Endothelial cell of umbilical vein (primary cell): ENCODE measurements around the gene NT5M. TPM values are rescaled to one million over a fixed set of nuclear protein-coding genes. Genes with fewer than 3 reads are reported as not detected.

ENCODE experiments used
- BruUV-seq: library from RNA; stranded (reverse); fragments of 400-500 nt; replicated peaks from 2 replicates; lab custom pipeline; 2021; lab: Mats Ljungman, UMichigan
- CTCF ChIA-PET: fragments of 300-600, 350-600 bp; sonication (Branson Sonifier 250); formaldehyde crosslinking; loops from one replicate; lab custom pipeline; 2021; ENCODE audit warnings: antibody characterized with exemption, inconsistent platforms; lab: Charles Lee
- POLR2A ChIA-PET: fragments of 300-600, 350-600 bp; sonication (Branson Sonifier 250); formaldehyde crosslinking; loops from one replicate; lab custom pipeline; 2021; ENCODE audit warnings: antibody characterized with exemption, inconsistent platforms; lab: Charles Lee
- DNase-seq: peaks from one replicate; pipeline ENCODE4 v3.0.0-alpha.2; 2011; ENCODE audit warnings: low read depth, low spot score
- FAIRE-seq: peaks from 2 replicates; lab custom pipeline; 2011; peaks lifted over from hg19 to GRCh38; lab: Jason Lieb, UNC
- H2AFZ ChIP-seq: 2 replicates; pipeline ENCODE4 v1.6.0; 2012; ENCODE audit warnings: low read depth, low read length, control low read depth, inconsistent platforms
- H3K27ac ChIP-seq: 2 replicates; pipeline ENCODE4 v1.5.1; 2011; ENCODE audit warnings: low read depth, mild to moderate bottlenecking, control low read depth, low read length, moderate library complexity; ENCODE audit not compliant: insufficient read depth
- H3K27me3 ChIP-seq, 2 experiments: 2 replicates each; pipeline versions ENCODE4 v1.6.0 to v1.6.1; 2011; ENCODE audit warnings: low read length in 2 of 2, mixed read lengths in 1 of 2; ENCODE audit not compliant: control insufficient read depth in 2 of 2, insufficient read depth in 2 of 2
- H3K36me3 ChIP-seq, 2 experiments: 2 replicates in 1 of 2; 3 replicates in 1 of 2; pipeline ENCODE4 v1.5.1; 2011; ENCODE audit warnings: low read length in 2 of 2, mild to moderate bottlenecking in 1 of 2, moderate library complexity in 1 of 2; ENCODE audit not compliant: control insufficient read depth in 2 of 2, insufficient read depth in 2 of 2; ENCODE audit errors: extremely low read depth in 1 of 2
- H3K4me1 ChIP-seq: 3 replicates; pipeline ENCODE4 v1.5.1; 2011; ENCODE audit warnings: mild to moderate bottlenecking, low read length; ENCODE audit not compliant: control insufficient read depth, insufficient read depth; ENCODE audit errors: extremely low read depth
- H3K4me2 ChIP-seq: 2 replicates; pipeline ENCODE4 v1.6.1; 2011; ENCODE audit warnings: low read length, control low read depth, mixed read lengths; ENCODE audit not compliant: insufficient read depth
- H3K4me3 ChIP-seq, 3 experiments: fragments of 200-600 bp in 1 of 3; sonication (generic), shearing (Covaris generic) in 1 of 3; replicated peaks in 1 of 3; 2 replicates each; pipeline ENCODE4 v1.5.1; 2011 to 2016; ENCODE audit warnings: control low read depth in 3 of 3, low read length in 3 of 3, mild to moderate bottlenecking in 2 of 3, inconsistent platforms in 1 of 3, low read depth in 1 of 3, moderate library complexity in 1 of 3; ENCODE audit not compliant: insufficient read depth in 1 of 3
- H3K79me2 ChIP-seq: 2 replicates; pipeline ENCODE4 v1.6.0; 2012; ENCODE audit warnings: low read length, inconsistent platforms; ENCODE audit not compliant: control insufficient read depth, insufficient read depth
- H3K9ac ChIP-seq: replicated peaks from 2 replicates; pipeline ENCODE3; 2011; ENCODE audit warnings: low read length, control low read depth; ENCODE audit not compliant: insufficient read depth; ENCODE audit errors: extremely low read depth
- H3K9me1 ChIP-seq: replicated peaks from 3 replicates; pipeline ENCODE4 v1.6.0; 2011; ENCODE audit warnings: mild to moderate bottlenecking, low read length; ENCODE audit not compliant: control insufficient read depth, insufficient read depth; ENCODE audit errors: extremely low read depth
- H3K9me3 ChIP-seq: replicated peaks from 2 replicates; pipeline ENCODE4 v1.5.1; 2012; ENCODE audit warnings: low read length, inconsistent platforms; ENCODE audit not compliant: control insufficient read depth, insufficient read depth
- H4K20me1 ChIP-seq: replicated peaks from 2 replicates; pipeline ENCODE3; 2011; ENCODE audit warnings: mild to moderate bottlenecking, low read length; ENCODE audit not compliant: control insufficient read depth, insufficient read depth; ENCODE audit errors: extremely low read depth
- CTCF ChIP-seq, 2 donors: IDR thresholded peaks; 1 replicate in 1 of 2; 2 replicates in 1 of 2; pipeline ENCODE4 v1.5.1; 2011; ENCODE audit warnings: low read length in 2 of 2, mild to moderate bottlenecking in 2 of 2, moderate library complexity in 2 of 2, control low read depth in 1 of 2, inconsistent platforms in 1 of 2, low read depth in 1 of 2; ENCODE audit not compliant: insufficient read depth in 1 of 2; ENCODE audit errors: extremely low read depth in 1 of 2
- FOS ChIP-seq: IDR thresholded peaks from 2 replicates; pipeline ENCODE4 v1.6.1; 2011; ENCODE audit warnings: mild to moderate bottlenecking, low read length, moderate library complexity, borderline replicate concordance; ENCODE audit not compliant: insufficient read depth
- GATA2 ChIP-seq: IDR thresholded peaks from 2 replicates; pipeline ENCODE4 v1.7.0; 2011; ENCODE audit warnings: low read depth, mild to moderate bottlenecking, moderate library complexity, mixed read lengths, low read length; ENCODE audit not compliant: insufficient read length, insufficient read depth
- MAX ChIP-seq: IDR thresholded peaks from 2 replicates; pipeline ENCODE4 v1.6.1; 2011; ENCODE audit not compliant: insufficient read depth, insufficient read length
- MYC ChIP-seq: IDR thresholded peaks from one replicate; pipeline ENCODE4 v1.6.1; 2011; ENCODE audit warnings: mild to moderate bottlenecking, low read depth, low read length
- dilution Hi-C: fragments of 300-500 bp; cut with MboI; formaldehyde crosslinking; loops from one replicate; pipeline ENCODE4 v1.15.0; 2019; ENCODE audit warnings: low sequenced_read_pairs; ENCODE audit not compliant: extremely low pct_ligation_motif_present
- intact Hi-C: fragments of 100-400 bp; cut with micrococcal nuclease; formaldehyde crosslinking; loops from one replicate; pipeline ENCODE4 v1.10.0; 2022
- polyA plus RNA-seq, 4 experiments: library from polyadenylated mRNA; depleted of rRNA in 3 of 4; stranded (reverse) in 3 of 4; unstranded in 1 of 4; fragments of >200 nt; gene quantifications; 2 replicates each; pipeline versions ENCODE4 v1.2.1 to v1.2.3, GENCODE V29; 2011 to 2012; ENCODE audit warnings: missing spikeins in 1 of 4
- total RNA-seq: library from RNA; stranded (reverse); gene quantifications from 2 replicates; pipeline ENCODE4 v1.2.3, GENCODE V29; 2021

The NT5M gene
- total and polyA plus RNA-seq, 2 donors (not counting 3 experiments of a cell fraction or from before 2014, with no cell fraction given), result 0.91 to 3.0 TPM

- BruUV-seq, result no TSS peak
- Histone ChIP-seq H3K79me2 (no peaks in the 10 kb centered on the region), H3K9me3 (no peaks in the 10 kb centered on the region), H4K20me1 (no peaks in the 10 kb centered on the region), H3K4me3 (no peak overlapping the region), H2AFZ (no peak overlapping the region), H3K27ac (no peak overlapping the region), H3K9me1 (no peaks in the 10 kb centered on the region), H3K4me2 (no peak overlapping the region), H3K27me3 (peaks cover 0 to 2% of the 10 kb centered on the region in 2 experiments), H3K36me3 (no peaks in the 10 kb centered on the region), H3K9ac (no peak overlapping the region), H3K4me1 (peaks cover 5% of the 10 kb centered on the region)
- ChIA-PET CTCF (no interaction called here), POLR2A (no interaction called here)
- DNase-seq (no peak), FAIRE-seq (no peak)
- TF ChIP-seq FOS, result no peak
- no peak for TF ChIP-seq GATA2
- dilution Hi-C loops (no loop called here), intact Hi-C loops (no loop called here)
These were observed 17.2 kb upstream of the NT5M start for GRCh38 chr17:17285951-17286350.

- dilution Hi-C loops, result no loop called here
- ChIA-PET CTCF (interaction anchor here (2.0 kb wide), 1 partner anchor 11 kb away, joined by 4 read pairs; no protein-coding TSS in a partner anchor), POLR2A (no interaction called here)
These were observed 14.1 kb upstream of the NT5M start for GRCh38 chr17:17289086-17289485.

More at GRCh38 chr17:17289086-17289485, 14.1 kb upstream of the NT5M start:
- DNase-seq (no peak), FAIRE-seq (no peak)
- Histone ChIP-seq H3K27me3 (peaks cover 0 to 2% of the 10 kb centered on the region in 2 experiments), H3K9ac (no peak overlapping the region), H3K79me2 (no peaks in the 10 kb centered on the region), H3K9me1 (no peaks in the 10 kb centered on the region), H3K4me2 (no peak overlapping the region), H3K9me3 (no peaks in the 10 kb centered on the region), H3K27ac (no peak overlapping the region), H3K4me3 (no peak overlapping the region), H3K36me3 (no peaks in the 10 kb centered on the region), H3K4me1 (no peaks in the 10 kb centered on the region), H4K20me1 (no peaks in the 10 kb centered on the region), H2AFZ (no peak overlapping the region)
- intact Hi-C loops, result no loop called here
- no peak for TF ChIP-seq MYC
- no peak for TF ChIP-seq MAX
- TF ChIP-seq GATA2, result no peak
- TF ChIP-seq CTCF (IDR thresholded peaks at IDR 0.05; ENCODE audit: extremely low read depth in 1 of 2, insufficient read depth in 1 of 2, low read depth in 1 of 2, low read length in 2 of 2), result no peak
- no TSS peak for BruUV-seq
